Activated T-cell treated with anti-CD3 and anti-CD28 coated beads for 48 hours (primary cell): ENCODE results near the gene CD36.
"Not testable (repeated sequence)": the region's sequence is repeated elsewhere in the genome, so short reads cannot be mapped to it uniquely, and the experiment has no call there.

Experiments used
- DNase-seq: peaks from one replicate; pipeline ENCODE4 v3.0.0-alpha.2; 2020; ENCODE audit warnings: low read depth

The CD36 gene

DNA sequence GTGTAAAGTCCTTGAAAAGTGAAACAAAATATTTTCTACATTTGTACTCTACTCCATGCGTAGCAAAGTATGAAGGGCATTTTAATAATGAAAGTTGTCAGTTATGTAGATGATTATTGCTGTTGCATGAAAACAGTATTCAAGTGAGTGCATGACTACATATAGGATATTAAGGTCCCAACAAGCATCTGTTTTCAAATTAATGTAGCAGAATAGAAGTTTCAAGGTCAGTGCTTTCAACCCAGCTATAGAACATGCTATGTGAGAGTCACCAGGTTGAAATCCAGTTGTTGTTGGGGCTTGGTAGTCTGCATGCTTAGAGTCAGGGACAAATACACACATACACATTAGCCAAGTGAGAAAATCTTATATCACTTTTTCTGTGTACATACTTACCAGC, 14.8 kb downstream of the CD36 start:
- no peak for DNase-seq

DNA sequence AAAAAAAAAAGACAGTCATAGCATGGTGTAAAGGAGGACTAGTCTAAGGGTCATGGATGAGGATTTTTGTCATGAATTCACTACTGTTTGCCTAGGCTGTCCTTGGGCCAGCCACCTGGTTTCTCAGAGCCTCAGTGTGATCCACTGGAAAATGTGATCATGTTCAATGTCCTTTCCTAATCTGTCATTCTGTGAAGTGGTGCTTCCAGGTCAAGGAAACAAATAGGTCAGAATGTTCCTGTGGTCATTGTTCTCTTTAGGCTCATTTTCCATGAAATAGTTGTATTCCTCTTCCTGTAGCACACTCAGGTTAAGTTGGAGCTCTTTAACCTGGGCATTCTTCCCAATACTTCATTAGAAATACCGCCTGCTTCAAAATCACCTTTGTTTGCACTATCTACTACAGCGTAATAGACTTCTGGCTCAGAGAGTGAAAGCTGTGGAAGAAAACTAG, 16.5 kb downstream of the CD36 start:
- DNase-seq, result no peak

DNA sequence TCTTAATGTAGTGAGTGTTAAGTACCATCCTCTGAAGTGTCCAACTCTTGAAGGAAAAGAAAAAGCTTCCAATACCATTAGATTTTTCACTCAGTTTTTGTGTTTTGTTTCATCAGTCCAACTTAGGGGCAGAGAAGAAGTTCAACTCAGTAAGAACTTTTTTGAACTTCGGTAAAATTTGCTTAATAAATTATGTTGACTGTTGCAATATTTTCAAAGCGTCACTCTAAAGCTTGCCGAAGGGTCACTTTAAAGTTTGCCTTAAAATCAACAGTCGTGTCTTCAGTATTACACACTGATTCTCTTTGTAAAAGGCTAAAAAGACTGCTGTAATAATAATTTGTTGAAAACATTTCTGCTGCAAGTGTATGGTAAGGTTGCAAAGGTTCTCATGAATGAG, 17.6 kb downstream of the CD36 start:
- no peak for DNase-seq

DNA sequence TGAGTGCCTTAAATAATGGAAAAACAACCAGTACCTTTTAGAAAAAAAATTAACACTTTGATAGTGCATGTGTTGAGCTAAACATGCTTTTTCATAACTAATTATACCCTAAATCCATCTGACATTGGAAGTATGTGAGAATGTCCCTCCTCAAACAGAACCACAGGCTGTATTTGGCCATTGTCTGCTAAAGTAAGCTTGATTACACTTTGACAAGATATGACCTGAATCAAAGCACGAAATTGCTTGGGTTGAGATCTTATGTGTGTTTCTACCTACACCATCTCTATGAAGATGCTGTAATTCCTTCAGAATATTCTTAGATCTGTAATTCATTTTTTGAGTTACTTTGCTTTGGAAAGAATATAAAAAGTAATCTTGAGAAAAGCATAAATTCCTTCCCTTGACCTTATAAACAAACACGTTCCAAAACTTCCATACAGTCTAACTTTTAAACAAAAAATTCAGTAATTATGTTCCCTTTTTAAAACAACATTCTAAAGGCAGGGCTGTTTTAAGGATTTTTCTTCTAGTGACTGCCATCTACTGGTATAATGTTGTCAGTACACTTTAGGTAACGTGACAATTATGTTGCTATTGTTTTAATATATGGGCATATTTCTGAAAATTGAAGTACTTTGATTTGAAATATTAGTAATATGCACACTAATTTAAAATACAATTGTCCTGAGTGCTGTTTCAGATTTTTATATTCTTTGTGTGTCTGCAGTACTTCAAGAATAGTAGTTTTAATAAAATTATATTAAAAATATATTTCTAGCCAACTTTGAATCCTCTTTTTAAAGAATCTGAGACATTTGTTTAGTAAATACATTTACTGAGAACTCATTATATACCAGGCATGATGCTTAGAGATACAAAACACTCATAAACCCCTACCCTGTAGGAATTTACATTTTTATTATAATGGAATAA, 20.9 kb downstream of the CD36 start:
- no peak for DNase-seq

DNA sequence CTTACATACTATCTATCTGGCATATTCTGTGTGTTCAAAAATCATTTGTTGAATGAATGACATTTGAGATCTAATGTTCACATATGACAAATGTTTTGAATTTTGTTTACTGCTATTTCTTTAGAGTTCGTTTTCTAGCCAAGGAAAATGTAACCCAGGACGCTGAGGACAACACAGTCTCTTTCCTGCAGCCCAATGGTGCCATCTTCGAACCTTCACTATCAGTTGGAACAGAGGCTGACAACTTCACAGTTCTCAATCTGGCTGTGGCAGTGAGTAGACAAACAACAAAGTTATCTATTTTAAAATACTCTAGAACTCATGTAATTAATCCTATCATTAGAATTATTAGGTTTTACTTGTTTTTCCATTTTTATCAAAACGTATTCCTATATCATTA, 22.5 kb downstream of the CD36 start:
- no peak for DNase-seq

DNA sequence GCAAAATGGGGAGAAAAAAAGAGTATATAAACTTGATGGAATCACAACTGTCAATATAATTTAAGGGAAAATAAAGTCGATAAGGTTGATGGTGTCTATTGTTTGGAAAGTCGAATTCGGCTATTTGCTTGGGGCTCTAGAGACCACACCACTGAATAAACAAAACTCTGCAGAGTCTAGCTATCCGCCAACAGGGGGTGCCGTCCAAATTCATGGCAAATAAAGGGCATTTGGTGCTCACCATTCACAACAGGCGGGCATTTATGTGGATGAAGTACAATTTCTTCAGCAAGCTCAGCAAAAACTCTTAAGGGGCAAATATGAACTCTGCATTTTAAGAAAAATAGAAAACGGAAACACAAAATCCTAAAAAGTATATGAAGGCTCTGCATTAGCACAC, 23.3 kb downstream of the CD36 start:
- no peak for DNase-seq

DNA sequence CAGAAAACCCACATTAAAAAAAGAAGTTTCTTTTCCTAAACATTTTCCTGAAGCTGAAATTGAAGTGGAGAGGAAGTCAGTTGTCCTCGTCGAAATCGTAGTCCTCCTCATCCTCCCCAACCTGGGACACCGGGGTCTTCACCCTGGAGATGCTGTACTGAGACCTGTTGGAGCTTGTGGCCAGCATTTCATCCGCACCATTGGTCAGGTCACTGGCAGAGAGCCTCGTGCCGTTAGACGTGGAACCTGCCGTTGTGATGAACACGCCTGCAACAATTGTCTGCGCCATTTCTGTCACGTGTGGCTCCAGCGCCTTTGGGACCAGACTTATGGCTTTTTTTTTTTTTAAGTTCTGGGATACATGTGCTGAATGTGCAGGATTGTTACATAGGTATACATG, 23.8 kb downstream of the CD36 start:
- no peak for DNase-seq

DNA sequence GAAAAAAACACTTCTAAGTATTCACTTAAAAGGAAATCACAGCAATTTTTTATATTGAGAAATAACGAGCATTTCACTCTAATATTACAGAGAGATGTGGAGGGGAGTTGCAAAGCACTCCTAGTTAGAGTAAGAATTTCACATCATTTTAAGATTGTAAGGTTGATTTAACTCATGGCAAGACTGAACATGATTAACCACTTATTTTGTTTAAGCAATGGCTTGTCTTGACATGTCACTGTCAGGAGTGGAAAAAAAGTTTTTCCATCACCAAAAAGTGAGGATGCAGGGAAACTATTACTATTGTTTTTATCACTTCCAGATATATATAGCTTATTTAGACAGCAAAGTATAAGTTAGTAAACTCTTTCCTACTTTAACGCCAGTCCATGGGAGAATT, 27.1 kb downstream of the CD36 start:
- no peak for DNase-seq

DNA sequence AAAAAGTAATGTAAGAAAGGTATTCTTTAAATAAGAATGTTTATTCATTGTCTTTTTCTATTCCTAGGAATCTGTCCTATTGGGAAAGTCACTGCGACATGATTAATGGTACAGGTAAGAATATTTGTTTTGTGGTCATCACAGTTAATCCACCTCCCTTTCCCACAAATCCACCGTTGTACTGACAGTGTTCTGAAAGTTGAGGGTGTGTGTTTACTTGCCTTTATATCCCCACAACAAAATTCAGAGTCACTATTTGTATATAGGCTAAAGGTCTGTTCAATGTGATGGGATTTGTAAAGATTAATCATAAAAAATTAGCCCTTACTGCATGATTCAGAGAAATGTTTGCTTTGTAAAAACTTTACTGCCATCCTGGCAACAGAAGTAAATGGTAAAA, 27.9 kb downstream of the CD36 start:
- no peak for DNase-seq

DNA sequence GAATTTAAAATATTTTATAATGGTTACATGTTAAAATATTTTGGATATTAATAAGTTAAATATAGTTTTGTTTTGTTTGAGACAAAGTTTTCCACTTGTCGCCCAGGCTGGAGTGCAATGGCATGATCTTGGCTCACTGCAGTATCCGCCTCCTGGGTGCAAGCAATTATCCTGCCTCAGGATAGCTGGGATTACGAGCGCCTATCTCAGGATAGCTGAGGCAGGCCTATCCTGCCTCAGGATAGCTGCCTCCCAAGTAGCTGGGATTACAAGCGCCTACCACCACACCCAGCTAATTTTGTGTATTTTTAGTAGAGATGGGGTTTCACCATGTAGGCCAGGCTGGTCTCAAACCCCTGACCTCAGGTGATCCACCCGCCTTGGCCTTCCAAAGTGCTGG, 30.9 kb downstream of the CD36 start:
- DNase-seq, result not testable (repeated sequence)

DNA sequence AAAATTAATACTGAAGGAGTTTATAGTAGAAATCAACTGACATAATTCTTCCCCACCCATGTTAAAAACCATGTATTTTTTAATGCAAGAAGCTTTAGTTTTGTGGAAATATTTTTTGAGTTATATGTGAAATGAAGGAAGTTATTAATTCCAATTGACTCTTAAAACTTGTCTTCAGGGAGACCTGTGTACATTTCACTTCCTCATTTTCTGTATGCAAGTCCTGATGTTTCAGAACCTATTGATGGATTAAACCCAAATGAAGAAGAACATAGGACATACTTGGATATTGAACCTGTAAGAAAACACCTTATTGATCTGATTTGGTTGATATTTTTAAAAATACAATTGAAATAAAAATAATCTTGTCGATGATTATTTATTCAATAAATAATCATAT, 33.3 kb downstream of the CD36 start:
- no peak for DNase-seq

DNA sequence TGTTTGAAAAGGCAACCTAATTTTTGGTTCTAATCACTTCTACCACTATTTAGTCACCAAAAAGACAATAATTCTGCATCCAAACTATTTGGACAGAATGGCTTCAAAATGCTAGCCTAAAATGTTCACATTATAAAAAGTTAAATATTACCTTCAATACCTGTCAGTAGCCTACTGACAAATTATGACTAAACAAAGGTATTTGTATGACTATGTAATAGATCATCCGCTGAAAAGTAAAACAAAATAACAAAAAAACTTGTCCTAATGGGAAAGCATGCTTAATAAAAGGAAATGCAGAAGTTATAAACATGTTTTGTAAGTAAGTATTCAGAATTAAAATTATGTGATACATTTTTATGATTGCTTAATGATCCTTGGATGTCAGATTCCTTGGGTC, 36.6 kb downstream of the CD36 start:
- no peak for DNase-seq

DNA sequence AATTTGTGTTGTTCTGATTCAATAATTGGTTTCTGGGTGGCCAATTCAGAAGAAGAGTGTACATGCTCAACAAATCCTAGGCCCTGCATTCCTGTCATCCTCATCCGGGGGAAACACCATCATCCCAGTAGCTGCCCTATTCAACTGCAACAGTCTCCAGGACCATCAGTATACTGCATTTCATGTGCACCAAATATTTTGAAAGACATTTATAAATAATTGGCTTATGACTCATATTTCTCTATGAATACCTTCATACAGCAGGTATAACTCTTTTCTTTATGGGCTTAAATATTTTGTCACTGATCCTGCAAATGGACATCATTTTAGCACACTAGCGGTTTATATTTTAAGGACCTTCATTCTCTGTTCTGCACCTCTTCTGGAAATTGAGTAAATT, 38.0 kb downstream of the CD36 start:
- no peak for DNase-seq

DNA sequence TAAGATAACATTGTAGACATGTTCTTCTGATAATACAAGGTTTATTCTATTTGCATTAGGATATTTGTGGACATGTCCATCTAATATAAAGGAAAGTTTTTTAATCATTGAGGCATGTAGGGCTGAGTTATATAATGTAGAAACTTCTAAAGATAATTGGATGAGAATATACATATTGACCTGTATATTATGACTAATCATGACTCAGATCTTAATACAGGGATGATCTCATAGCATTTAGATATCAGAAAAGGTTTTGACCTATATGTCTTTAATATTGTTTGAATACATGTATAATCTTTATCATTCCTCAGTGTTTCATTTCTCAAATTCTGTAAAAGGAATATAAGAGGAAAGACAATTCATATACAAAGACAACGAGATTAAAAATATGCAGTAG, 39.2 kb downstream of the CD36 start:
- no peak for DNase-seq

DNA sequence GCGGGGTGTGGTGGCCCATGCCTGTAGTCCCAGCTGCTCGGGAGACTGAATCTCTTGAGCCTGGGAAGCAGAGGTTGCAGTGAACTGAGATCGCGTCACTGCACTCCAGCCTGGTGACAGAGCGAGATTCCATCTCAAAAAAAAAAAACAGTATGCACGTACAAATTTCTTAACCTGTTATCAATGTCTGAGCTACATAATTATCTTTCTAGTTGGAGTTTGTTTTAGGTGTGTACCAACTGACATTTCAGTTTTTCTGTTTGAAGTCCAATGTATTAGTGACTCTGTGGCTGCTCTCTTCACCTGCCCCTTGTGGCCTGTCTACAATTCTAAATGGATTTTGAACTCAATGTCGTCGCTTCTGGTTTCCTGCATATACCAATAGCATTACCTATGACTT, 40.3 kb downstream of the CD36 start:
- no peak for DNase-seq

DNA sequence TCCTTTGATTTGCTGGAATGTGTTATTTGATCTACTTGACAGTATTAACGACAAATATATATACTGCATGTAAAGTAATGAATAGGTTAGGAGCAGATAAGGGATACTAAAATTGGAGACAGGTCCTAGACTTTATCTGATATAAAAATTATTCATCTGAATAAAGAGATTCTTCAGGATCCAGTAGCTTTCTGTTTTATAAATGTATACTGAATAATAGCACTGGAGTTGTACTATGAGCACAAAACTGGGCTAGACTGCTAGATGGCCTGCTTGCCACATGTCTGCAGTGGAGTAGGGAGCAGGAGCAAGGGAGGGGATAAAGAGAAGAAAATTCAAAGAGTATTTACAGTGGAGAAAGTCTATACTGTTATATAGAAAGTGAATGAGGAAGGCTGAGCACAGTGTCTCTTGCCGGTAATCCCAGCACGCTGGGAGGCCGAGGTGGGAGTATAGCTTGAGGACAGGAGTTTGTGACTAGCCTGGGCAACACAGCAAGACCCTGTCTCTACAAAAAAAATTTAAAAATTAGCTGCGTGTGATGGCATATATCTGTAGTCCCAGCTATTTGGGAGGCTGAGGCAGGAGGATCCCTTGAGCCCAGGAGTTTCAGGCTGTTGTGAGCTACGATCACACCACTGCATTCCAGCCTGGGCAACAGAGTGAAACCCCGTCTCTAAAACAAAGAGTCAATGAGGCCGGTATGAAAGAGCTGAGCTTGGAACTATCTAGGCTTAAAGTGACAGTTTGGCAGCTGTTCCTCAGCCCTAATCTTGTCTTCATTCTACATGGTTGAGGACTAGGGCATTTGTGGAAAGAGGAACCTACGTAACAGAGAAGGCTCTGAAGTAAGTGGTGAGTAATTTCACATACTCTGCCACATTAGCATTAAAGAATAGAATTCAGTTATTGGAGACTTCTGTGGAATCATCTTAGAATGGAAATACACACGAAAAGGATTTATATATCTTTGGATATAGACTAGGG, 41.8 kb downstream of the CD36 start:
- no peak for DNase-seq

DNA sequence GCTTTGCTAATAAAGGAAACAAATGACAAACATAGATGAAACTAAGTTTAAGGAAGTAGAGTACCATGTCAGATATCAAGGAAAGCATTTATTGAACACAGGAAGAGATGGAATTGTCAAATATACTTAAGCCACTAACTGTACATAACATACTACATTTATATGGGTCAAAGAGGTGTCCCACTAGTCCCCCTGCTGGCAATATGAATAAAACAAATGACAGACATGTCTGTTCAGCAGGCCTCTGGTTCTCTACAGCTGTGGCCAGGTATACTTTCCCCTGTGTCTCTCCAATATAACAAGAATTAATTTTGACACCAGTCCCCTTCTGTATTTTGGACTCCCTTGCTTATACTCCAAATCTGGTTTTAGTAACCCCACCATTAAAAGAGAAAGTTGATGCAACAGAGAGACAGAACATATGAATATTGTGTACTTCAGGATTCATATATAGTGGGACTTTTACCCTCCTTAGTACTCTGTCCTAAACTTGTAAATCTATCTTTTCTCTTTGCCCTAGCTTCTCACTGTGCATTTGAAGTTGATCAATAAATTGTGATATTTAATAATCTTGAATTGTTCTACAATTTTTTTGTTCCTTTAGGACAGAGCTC, 42.9 kb downstream of the CD36 start:
- no peak for DNase-seq

DNA sequence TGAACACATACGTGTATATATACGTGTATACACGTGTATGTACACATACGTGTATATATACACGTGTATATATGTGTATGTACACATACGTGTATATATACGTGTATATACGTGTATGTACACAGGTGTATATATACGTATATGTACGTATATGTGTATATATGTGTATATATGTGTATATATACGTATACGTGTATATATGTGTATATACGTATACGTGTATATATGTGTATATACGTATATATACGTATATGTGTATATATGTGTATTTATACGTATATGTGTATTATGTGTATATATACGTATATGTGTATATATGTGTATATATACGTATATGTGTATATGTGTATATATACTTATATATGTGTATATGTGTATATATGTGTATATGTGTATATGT, 44.3 kb downstream of the CD36 start:
- no peak for DNase-seq

DNA sequence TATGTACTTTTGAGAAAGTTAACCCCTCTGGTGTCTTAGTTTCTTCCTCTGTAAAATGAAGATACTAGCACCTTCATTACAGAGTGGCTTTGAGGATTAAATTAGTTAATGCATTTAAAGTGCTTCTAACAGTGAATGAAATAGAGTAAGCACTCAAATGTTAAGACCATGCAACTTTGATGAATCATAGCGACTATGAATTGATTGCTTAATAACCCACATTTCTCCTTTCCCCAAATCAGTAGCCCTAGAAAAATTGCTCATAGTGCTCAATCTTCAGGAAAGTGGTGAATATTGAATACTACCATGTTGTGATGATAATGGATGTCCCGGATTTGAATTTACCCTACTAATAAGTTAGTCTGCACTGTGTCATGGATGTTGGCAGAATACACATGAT, 48.1 kb downstream of the CD36 start:
- DNase-seq, result no peak

DNA sequence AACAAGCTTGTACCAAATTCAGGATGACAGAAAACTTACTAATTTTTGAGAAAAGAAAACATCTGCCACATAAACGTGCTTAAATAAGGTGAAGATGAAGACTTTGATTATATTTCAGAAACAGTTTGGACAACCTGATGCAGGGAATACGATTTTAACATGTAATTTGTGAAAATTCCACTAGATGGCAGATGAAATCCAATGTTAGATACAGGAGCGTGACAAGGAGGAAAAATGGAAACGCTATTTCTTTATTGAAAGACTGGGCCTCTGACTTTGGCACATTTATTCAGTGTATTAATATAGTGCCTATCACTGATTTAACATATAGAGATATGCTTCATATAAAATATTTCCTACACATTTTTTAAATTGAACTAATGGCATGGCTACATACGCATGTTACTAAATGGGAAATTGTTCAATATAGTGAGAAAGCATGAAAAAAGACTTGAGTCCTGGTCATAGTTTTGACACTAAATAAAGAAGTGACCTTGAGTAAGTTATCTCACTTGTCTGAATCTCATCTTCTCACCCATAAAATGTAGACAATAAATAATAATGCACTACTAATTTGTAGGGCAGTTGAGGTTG, 60.7 kb downstream of the CD36 start:
- no peak for DNase-seq

DNA sequence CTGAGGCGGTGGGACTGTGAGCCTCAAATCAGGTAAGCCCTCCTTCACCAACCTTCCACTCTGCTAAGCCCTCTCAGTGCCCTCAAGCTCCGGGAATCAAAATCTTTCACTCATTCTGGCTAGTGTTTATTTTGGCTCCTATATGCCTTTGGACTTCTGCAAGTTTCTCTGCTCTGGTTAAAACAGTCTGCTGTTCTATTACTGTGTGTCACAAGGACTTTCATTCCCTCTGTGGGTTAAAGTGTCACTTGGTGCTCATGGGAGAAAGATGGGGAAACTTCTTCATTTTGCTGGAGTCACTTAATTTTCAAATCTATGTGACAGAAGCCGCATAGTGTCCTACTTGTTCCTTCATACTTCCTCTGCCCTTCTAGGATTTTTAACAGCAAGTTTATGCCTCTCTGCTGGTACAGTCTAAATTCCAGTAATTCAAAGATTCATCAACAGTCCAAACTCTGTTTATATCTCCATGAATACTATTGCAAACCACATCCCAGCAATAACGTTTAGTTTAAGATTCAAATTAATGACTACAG, 61.3 kb downstream of the CD36 start:
- DNase-seq, result no peak

DNA sequence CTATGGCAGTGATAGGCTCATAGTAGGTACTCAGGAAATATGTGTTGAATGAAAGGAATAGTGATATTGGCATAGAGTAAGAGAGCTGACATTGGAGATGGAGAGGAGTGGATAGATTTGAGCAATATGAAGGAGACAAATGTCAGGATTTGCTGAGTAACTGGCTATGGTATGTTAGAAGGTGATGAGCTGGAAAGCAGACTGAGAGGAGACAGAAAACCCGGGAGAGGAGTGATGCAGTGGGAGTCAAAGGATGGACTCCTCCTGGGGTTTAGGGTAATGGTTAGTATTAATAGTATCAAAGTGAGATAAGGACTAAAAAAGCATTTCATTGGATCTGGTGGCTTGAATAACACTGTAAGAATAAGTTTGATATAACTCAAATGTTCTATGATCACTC, 64.8 kb downstream of the CD36 start:
- no peak for DNase-seq
